ENCODE data around the gene MSANTD2. TPM values are rescaled to one million over a fixed set of nuclear protein-coding genes. Genes with fewer than 3 reads are reported as not detected.

The MSANTD2 gene
- total and polyA plus RNA-seq, 2 donors (not counting 1 experiment from before 2014, with no cell fraction given), result 11.1 to 26.8 TPM

DNA sequence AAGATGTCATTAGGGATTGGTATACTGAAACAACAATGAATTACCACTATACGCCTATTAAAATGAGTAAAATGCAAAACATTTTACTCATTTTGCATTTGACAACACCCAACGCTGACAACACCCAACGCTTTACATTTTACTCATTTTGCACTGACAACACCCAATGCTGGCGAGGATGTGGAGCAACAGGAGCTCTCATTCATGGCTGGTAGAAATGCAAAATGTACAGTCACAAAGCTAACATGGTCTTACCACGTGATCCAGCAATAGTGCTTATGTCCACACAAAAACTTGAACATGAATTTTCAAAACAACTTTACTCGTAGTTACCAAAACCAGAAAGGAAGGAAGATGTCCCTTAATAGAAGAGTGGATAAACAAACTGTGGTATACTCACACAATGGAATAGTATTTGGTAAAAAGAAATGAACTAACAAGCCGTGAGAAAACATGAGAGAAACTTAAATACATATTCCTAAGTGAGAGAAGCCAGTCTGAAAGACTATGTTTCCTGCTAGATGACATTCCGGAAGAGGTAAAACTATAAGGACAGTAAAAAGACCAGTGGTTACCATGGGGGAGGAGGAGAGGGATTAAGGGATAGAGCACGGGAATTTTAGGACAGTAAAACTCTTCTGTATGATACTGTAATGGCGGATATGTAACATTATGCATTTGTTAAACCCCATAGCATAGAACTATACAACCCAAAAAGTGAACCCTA is 11.4 kb upstream of the MSANTD2 start:
- Histone ChIP-seq H2AFZ (ENCODE audit: insufficient read depth, low read depth, low read length, poor library complexity, severe bottlenecking) (no peak overlapping the region), H3K4me2 (replicated peaks; ENCODE audit: low read depth, low read length, poor library complexity, severe bottlenecking) (no peak overlapping the region), H4K20me1 (ENCODE audit: control insufficient read depth, insufficient read depth, low read length, poor library complexity, severe bottlenecking) (no peaks in the 10 kb centered on the region), H3K9ac (ENCODE audit: low read length) (no peak overlapping the region), H3K9me3 (ENCODE audit: control extremely low read depth in 1 of 3, control insufficient read depth in 2 of 3, insufficient read depth in 1 of 3, low read length in 2 of 3) (no peaks in the 10 kb centered on the region), H3K27ac (ENCODE audit: low read length in 2 of 2) (no peak overlapping the region), H3K4me1 (ENCODE audit: control insufficient read depth in 2 of 2, insufficient read depth in 2 of 2, low read length in 2 of 2) (no peaks in the 10 kb centered on the region), H3K4me3 (ENCODE audit: control extremely low read depth in 1 of 5, extremely low read depth in 1 of 5, insufficient read depth in 1 of 5, low read depth in 2 of 5, low read length in 4 of 5) (no peak overlapping the region), H3K36me3 (replicated peaks in 1 of 2; ENCODE audit: control extremely low read depth in 1 of 2, control insufficient read depth in 1 of 2, extremely low read depth in 1 of 2, insufficient read depth in 2 of 2, low read length in 1 of 2) (no peaks in the 10 kb centered on the region), H3K79me2 (ENCODE audit: control insufficient read depth, insufficient read depth, low read length) (no peaks in the 10 kb centered on the region), H3K27me3 (replicated peaks in 1 of 4; ENCODE audit: control extremely low read depth in 1 of 4, control insufficient read depth in 3 of 4, insufficient read depth in 4 of 4, low read length in 3 of 4) (peaks cover 0 to 4% (median 3%) of the 10 kb centered on the region in 4 experiments)
- peaks cover 23% of the 10 kb centered on the region for H3K27me3 Mint-ChIP-seq
- no peaks in the 10 kb centered on the region for H3K4me1 Mint-ChIP-seq
- 93% methylated on average over 4 of the region's 10 CpGs for WGBS (ENCODE audit: insufficient coverage)
- TF ChIP-seq EZH2 (IDR thresholded peaks at IDR 0.05; ENCODE audit: borderline replicate concordance, insufficient read depth, low read depth, low read length, poor library complexity, severe bottlenecking), result no peak
- TF ChIP-seq, protein P1, sequence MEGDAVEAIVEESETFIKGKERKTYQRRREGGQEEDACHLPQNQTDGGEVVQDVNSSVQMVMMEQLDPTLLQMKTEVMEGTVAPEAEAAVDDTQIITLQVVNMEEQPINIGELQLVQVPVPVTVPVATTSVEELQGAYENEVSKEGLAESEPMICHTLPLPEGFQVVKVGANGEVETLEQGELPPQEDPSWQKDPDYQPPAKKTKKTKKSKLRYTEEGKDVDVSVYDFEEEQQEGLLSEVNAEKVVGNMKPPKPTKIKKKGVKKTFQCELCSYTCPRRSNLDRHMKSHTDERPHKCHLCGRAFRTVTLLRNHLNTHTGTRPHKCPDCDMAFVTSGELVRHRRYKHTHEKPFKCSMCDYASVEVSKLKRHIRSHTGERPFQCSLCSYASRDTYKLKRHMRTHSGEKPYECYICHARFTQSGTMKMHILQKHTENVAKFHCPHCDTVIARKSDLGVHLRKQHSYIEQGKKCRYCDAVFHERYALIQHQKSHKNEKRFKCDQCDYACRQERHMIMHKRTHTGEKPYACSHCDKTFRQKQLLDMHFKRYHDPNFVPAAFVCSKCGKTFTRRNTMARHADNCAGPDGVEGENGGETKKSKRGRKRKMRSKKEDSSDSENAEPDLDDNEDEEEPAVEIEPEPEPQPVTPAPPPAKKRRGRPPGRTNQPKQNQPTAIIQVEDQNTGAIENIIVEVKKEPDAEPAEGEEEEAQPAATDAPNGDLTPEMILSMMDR (IDR thresholded peaks at IDR 0.05), result no peak
- H3K4me3 Mint-ChIP-seq, result no peak overlapping the region
- CTCF ChIA-PET, result no interaction called here
- H3K9me3 Mint-ChIP-seq (ENCODE audit: insufficient read depth), result no peaks in the 10 kb centered on the region
- intact Hi-C loops (cut with micrococcal nuclease), result no loop called here
- DNase-seq (no peak), ATAC-seq (ENCODE audit: low read depth) (no peak)
- no peak overlapping the region for H3K27ac Mint-ChIP-seq
- POLR2A ChIA-PET, result no interaction called here

GRCh38 chr11:124807660-124808270 is 7.6 kb upstream of the MSANTD2 start:
- DNase-seq (no peak), ATAC-seq (ENCODE audit: low read depth) (no peak)
- Histone ChIP-seq H3K36me3 (replicated peaks in 1 of 2; ENCODE audit: control extremely low read depth in 1 of 2, control insufficient read depth in 1 of 2, extremely low read depth in 1 of 2, insufficient read depth in 2 of 2, low read length in 1 of 2) (no peaks in the 10 kb centered on the region), H3K4me1 (ENCODE audit: control insufficient read depth in 2 of 2, insufficient read depth in 2 of 2, low read length in 2 of 2) (no peaks in the 10 kb centered on the region), H3K4me3 (ENCODE audit: control extremely low read depth in 1 of 5, extremely low read depth in 1 of 5, insufficient read depth in 1 of 5, low read depth in 2 of 5, low read length in 4 of 5) (no peak overlapping the region), H2AFZ (ENCODE audit: insufficient read depth, low read depth, low read length, poor library complexity, severe bottlenecking) (no peak overlapping the region), H3K79me2 (ENCODE audit: control insufficient read depth, insufficient read depth, low read length) (no peaks in the 10 kb centered on the region), H3K27me3 (replicated peaks in 1 of 4; ENCODE audit: control extremely low read depth in 1 of 4, control insufficient read depth in 3 of 4, insufficient read depth in 4 of 4, low read length in 3 of 4) (peaks cover 0 to 3% (median 0%) of the 10 kb centered on the region in 4 experiments), H4K20me1 (ENCODE audit: control insufficient read depth, insufficient read depth, low read length, poor library complexity, severe bottlenecking) (no peaks in the 10 kb centered on the region), H3K9me3 (ENCODE audit: control extremely low read depth in 1 of 3, control insufficient read depth in 2 of 3, insufficient read depth in 1 of 3, low read length in 2 of 3) (no peaks in the 10 kb centered on the region), H3K27ac (ENCODE audit: low read length in 2 of 2) (no peak overlapping the region), H3K4me2 (replicated peaks; ENCODE audit: low read depth, low read length, poor library complexity, severe bottlenecking) (no peak overlapping the region), H3K9ac (ENCODE audit: low read length) (no peak overlapping the region)
- ChIA-PET POLR2A (no interaction called here), CTCF (no interaction called here)
- H3K27ac Mint-ChIP-seq, result no peak overlapping the region
- H3K4me3 Mint-ChIP-seq, result no peak overlapping the region
- TF ChIP-seq EZH2 (IDR thresholded peaks at IDR 0.05; ENCODE audit: borderline replicate concordance, insufficient read depth, low read depth, low read length, poor library complexity, severe bottlenecking), result no peak
- TF ChIP-seq, protein P1 (IDR thresholded peaks at IDR 0.05), result no peak
- H3K27me3 Mint-ChIP-seq, result peaks cover 6% of the 10 kb centered on the region
- no peaks in the 10 kb centered on the region for H3K4me1 Mint-ChIP-seq
- WGBS (ENCODE audit: insufficient coverage), result 95% methylated on average over 3 of the region's 6 CpGs
- no peaks in the 10 kb centered on the region for H3K9me3 Mint-ChIP-seq (ENCODE audit: insufficient read depth)
- intact Hi-C loops (cut with micrococcal nuclease), result no loop called here

Measured in B cell (primary cell).